ENCODE data around the gene ANKRD13B.

GRCh38 chr17:29575511-29576213, 17.3 kb upstream of the ANKRD13B start:
- TF ChIP-seq POLR2A (IDR thresholded peaks at IDR 0.05; ENCODE audit: low read depth, low read length) (no peak), TAF1 (IDR thresholded peaks at IDR 0.05; ENCODE audit: borderline replicate concordance, low read depth, low read length) (no peak), POLR2AphosphoS5 (IDR thresholded peaks at IDR 0.05; ENCODE audit: low read depth, low read length) (no peak)
